NCI-H345 treated with DMSO at 0.1 percent for 48 hours (cell line): ENCODE measurements around the gene ZNF428.

Source experiments
- DNase-seq: peaks from one replicate; lab custom pipeline; 2025; ENCODE audit not compliant: unreplicated experiment; lab: John Stamatoyannopoulos, UW

Gene ZNF428

DNA sequence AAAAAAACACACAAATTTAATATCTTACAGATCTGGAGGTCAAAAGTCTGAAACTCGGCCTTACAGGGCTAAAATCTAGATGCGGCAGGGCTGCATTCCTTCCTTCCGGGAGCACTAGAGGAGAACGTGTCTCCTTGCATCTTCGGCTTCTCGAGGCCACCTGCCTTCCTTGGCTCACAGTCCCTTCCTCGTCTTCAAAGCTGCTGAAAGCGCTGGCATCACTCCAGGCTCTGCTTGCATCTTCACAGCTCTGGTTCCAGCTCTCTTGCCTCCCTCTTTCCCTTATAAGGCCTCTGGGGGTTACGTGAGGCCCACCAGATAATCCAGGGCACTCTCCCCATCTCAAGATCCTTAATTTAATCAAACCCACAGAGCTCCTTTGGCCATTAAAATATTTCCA is 54.6 kb downstream of the ZNF428 start:
- DNase-seq = no peak

DNA sequence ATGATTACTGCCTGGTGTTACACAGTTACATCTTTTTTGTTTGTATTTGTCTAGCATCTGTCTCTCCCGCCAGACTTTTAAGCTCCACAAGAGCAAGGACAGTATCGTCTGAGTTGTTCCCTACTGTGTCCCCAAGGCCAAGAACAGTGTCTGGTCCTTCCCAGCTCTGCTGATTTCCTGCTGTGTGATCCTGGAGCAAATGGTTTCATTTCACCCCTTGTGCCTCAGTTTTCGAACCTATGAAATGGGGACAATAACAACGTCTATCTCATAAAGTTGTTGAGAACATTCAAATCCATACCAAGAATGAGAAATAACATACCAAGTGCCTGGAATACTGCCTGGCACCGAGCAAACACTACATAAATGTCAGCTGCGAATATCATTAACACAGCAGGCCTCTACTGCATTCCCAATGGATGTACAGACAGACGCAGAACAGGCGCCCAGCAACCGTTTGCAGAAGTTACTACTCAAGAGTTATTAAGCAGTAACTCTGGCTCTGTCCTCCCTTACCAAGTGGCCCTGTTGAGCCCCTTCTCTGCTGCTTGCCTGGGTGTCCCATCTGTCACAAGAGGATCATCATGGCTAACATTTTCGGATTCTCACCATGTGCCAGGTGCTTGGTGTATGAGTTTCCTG is 55.5 kb downstream of the ZNF428 start:
- no peak for DNase-seq

DNA sequence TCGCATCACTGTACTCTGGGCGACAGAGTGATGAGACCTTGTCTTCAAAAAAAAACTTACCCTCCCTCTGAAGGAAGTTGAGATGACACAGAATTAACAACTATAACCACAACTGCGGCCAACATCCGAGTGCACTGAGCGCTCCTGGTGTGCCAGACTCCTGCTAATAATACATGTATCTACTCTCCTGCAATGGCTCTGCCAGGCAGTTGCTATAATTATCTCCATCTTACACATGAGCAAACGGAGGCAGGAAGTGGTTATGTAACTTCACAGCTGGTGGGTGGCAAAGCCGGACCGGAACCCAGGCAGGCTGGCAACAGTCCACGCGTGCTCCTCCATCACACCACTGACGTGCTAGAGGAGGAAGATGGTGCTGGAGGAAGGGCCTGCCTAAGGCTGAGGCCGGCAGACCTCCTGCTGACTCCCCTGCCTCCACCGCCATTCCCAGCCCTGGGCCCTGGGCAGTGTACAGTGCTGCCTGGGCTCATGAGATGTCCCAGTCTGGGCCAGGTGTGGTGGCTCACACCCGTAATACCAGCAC is 56.7 kb downstream of the ZNF428 start:
- DNase-seq = no peak

DNA sequence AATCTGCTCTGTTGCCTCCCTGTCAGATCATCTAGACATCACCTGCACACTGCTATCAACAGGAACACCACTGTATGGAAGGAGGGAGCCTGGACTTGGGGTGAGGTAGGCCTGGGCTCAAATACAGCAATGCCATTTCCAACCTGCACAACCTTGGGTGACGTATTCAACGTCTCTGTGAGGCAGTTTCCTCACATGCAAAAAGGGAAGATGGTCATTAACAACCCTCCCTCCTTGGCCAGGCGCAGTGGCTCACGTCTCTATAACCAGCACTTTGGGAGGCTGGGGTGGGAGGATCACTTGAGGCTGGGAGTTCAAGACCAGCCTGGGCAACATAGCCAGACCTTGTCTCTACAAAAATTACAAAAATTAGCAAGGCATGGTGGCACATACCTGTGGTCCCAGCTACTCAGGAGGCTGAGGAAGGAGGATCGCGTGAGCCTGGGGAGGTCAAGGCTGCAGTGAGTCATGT is 57.2 kb downstream of the ZNF428 start:
- DNase-seq = no peak

DNA sequence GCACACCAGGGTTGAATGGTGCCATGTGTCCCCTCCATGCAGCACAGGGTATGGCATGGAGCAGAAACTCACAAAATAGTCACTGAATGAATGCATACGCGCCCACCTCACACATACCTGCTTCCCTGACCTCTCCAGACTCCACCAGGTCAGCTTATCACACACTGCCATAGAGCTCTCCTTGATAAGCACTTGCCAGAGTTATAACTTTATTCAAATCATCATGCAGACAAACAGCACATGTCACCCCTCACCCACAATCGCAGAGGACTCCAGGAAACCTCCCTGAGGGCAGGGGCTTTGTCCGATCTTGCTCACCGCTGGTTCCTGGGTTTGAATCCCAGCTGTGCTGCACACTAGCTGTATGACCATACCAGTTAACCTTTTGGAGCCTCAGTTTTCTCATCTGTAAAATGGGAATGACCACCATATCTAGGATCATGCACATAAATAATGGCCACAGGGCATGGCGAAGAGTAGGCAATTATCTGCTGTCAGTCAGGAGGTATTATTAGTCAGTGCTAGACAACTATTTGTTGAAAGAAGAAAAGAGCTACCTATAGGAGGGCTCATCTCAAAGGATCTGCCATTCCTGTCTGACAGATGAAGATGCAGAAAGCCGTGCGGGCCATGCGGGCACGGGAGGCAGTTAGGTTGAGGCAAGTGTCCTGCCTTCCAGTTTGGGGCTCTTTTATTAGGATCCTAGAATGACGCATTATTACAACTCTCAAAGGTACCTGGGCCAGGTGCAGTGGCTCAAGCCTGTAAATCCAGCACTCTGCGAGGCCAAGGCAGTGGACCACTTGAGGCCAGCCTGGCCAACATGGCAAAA is 58.1 kb downstream of the ZNF428 start:
- no peak for DNase-seq

DNA sequence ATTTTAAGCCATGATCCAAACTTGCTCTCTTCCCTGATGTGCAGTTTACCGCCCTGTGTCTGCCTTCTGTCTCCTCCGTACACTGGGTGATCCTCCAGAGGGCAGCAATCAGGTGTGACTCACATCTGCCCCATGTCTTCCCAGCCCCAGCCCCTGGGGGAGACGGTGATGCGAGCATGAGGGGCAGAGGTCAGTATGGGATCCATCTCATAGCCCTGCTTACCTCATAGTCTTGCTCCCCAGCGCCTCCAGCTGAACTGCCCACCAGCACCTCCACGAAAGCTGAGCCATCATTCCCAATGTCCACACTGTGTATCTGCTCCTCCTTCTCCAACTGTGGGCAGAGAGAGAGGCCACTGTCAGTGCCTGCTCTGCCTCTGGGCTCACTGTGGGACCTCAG is 58.7 kb downstream of the ZNF428 start:
- DNase-seq = no peak
